Activated B cell treated with CpG ODN at 0.5 μM for 24 hours (primary cell): ENCODE measurements around the gene BPHL. TPM values are rescaled to one million over a fixed set of nuclear protein-coding genes. Genes with fewer than 3 reads are reported as not detected.

Experiments used
- ATAC-seq: fragments of 200-7000 bp; cut with Tn5 transposase; one replicate; pipeline ENCODE4 v1.10.0; 2021; ENCODE audit warnings: low read depth, mild to moderate bottlenecking, moderate library complexity
- CTCF ChIA-PET: fragments of 350-600 bp; sonication (Branson Sonifier 250); formaldehyde crosslinking; loops from one replicate; lab custom pipeline; 2021; ENCODE audit warnings: antibody characterized with exemption; lab: Charles Lee
- POLR2A ChIA-PET: fragments of 350-600 bp; sonication (Branson Sonifier 250); formaldehyde crosslinking; loops from one replicate; lab custom pipeline; 2021; ENCODE audit warnings: antibody characterized with exemption; lab: Charles Lee
- DNase-seq: peaks from one replicate; pipeline ENCODE4 v3.0.0; 2022
- H3K27ac Mint-ChIP-seq: one replicate; pipeline ENCODE4 v1.8.0; 2020; ENCODE audit warnings: mixed read lengths
- H3K27me3 Mint-ChIP-seq: one replicate; pipeline ENCODE4 v1.8.0; 2021; ENCODE audit warnings: mixed read lengths
- H3K36me3 Mint-ChIP-seq: one replicate; pipeline ENCODE4 v1.8.0; 2021; ENCODE audit warnings: low read depth, mixed read lengths
- H3K4me1 Mint-ChIP-seq: one replicate; pipeline ENCODE4 v1.8.0; 2021; ENCODE audit warnings: mixed read lengths
- H3K4me3 Mint-ChIP-seq: one replicate; pipeline ENCODE4 v1.8.0; 2020; ENCODE audit warnings: mild to moderate bottlenecking, mixed read lengths
- H3K9me3 Mint-ChIP-seq: one replicate; pipeline ENCODE4 v1.8.0; 2020; ENCODE audit warnings: mixed read lengths
- intact Hi-C: fragments of 100-400 bp; cut with micrococcal nuclease; formaldehyde crosslinking; loops from one replicate; pipeline ENCODE4 v1.15.1; 2024
- total RNA-seq: library from RNA; stranded (reverse); gene quantifications from 2 replicates; pipeline ENCODE4 v1.2.3, GENCODE V29; 2022
- TF ChIP-seq, protein P1 (sequence below): fragments of 200-600 bp; IDR thresholded peaks from one replicate; pipeline ENCODE4 v1.8.0; 2022; ENCODE audit warnings: antibody characterized with exemption, mild to moderate bottlenecking

Gene BPHL
- total RNA-seq, 1 donor from 2014 or later: 10.5 TPM

DNA sequence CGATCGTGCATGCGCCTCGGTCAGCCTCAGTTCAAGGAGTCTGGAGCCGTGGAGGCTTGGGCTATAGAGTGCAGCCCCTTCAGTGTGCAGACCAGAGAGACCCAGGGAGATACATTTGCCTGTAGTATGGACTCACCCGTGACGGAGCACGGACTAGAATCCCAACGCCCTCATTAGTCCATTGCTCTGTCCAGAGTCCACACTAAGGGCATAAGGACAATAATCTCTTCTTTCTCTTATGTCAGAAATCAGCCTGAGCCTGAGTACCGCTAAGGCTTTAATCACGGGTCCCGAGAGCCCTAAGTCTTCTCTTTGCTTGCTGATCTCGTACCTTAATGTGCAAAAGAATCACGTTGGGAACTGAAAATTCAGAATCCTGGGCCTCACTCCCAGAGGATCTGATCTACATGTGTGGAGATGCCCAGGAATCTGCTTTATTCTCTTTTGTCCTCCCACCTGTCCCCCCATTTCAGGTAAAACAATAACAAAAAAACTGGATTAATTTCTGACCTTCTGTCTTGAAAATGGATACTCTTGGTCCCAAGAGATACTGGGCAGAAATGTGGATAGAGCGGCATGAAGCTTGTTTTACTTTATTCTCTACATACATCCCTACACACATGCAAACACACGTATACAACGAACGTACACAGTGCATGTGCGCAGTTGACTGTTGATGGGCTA lies 671 bp downstream of the BPHL start:
- H3K36me3 Mint-ChIP-seq: peaks cover 10% of the 10 kb centered on the region
- no peak for DNase-seq

DNA sequence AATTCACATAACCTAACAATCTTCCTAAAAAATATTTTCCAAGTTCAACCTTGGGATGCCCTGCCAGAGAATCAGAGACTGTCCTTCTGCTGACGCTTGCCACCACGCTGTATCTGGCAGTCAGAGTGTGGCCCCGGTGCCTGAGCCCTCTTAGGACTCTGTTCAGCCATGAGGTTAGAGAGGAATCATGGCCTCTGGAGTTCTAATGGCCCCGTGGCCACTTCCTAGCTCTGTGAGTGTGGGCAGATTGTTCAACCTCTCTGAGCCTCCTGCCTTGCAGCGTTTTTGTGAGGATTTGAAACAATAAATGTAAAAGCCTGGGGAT lies 2.2 kb downstream of the BPHL start:
- POLR2A ChIA-PET: interaction anchor here (0.6 kb wide), 2 partner anchors 135 to 204 kb away, joined by 4 to 5 read pairs; no protein-coding TSS in a partner anchor
- ATAC-seq (no peak), DNase-seq (no peak)
- TF ChIP-seq, protein P1, sequence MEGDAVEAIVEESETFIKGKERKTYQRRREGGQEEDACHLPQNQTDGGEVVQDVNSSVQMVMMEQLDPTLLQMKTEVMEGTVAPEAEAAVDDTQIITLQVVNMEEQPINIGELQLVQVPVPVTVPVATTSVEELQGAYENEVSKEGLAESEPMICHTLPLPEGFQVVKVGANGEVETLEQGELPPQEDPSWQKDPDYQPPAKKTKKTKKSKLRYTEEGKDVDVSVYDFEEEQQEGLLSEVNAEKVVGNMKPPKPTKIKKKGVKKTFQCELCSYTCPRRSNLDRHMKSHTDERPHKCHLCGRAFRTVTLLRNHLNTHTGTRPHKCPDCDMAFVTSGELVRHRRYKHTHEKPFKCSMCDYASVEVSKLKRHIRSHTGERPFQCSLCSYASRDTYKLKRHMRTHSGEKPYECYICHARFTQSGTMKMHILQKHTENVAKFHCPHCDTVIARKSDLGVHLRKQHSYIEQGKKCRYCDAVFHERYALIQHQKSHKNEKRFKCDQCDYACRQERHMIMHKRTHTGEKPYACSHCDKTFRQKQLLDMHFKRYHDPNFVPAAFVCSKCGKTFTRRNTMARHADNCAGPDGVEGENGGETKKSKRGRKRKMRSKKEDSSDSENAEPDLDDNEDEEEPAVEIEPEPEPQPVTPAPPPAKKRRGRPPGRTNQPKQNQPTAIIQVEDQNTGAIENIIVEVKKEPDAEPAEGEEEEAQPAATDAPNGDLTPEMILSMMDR: no peak
- H3K4me1 Mint-ChIP-seq: peaks cover 21% of the 10 kb centered on the region
- H3K36me3 Mint-ChIP-seq: peaks cover 3% of the 10 kb centered on the region
- no peak overlapping the region for H3K4me3 Mint-ChIP-seq
- H3K27me3 Mint-ChIP-seq: no peaks in the 10 kb centered on the region
- no peak overlapping the region for H3K27ac Mint-ChIP-seq
- H3K9me3 Mint-ChIP-seq: no peaks in the 10 kb centered on the region
- CTCF ChIA-PET: no interaction called here
- intact Hi-C loops: no loop called here

More for the DNA sequence above, 671 bp downstream of the BPHL start:
- ChIA-PET CTCF (no interaction called here), POLR2A (interaction anchor here (0.6 to 1.4 kb wide), 14 partner anchors 20 to 1885 kb away, joined by 3 to 9 read pairs (median 4); partner anchors contain the start of genes RIPK1, RPP40 and TUBB2A)
- TF ChIP-seq, protein P1: no peak
- intact Hi-C loops: loop anchor here (2.0 to 5.0 kb wide), 3 partner anchors 120 to 238 kb away; partner anchors contain the start of gene NQO2
- H3K4me3 Mint-ChIP-seq: peak overlapping the region; percentile 89
- no peaks in the 10 kb centered on the region for H3K9me3 Mint-ChIP-seq
- H3K27ac Mint-ChIP-seq: peak overlapping the region; percentile 57
- no peaks in the 10 kb centered on the region for H3K27me3 Mint-ChIP-seq
- ATAC-seq: peak; percentile 9
- peaks cover 17% of the 10 kb centered on the region for H3K4me1 Mint-ChIP-seq

DNA sequence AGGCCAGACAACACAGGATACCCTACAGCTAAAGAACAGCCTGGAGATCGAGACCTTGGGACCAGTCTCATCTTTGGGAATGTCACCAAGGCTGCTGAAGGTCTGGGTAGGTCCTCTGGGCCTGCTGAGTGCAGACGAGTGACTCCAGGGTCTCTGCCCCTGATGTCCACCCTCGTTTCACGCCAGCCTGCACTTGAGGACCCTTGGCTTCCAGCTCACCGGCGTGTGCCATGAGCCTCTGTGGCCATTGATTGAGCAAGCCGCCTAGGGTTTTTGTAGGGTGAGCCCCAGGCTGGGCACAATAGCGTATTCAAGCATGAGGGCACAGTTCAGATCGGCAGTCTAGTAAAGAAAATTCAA lies 4.3 kb downstream of the BPHL start:
- Mint-ChIP-seq H3K27me3 (no peaks in the 10 kb centered on the region), H3K36me3 (peaks cover 3% of the 10 kb centered on the region), H3K27ac (no peak overlapping the region), H3K4me1 (peaks cover 19% of the 10 kb centered on the region), H3K4me3 (no peak overlapping the region), H3K9me3 (no peaks in the 10 kb centered on the region)
- intact Hi-C loops: no loop called here
- ChIA-PET POLR2A (no interaction called here), CTCF (no interaction called here)
- no peak for ATAC-seq
- TF ChIP-seq, protein P1: no peak
- DNase-seq: no peak

DNA sequence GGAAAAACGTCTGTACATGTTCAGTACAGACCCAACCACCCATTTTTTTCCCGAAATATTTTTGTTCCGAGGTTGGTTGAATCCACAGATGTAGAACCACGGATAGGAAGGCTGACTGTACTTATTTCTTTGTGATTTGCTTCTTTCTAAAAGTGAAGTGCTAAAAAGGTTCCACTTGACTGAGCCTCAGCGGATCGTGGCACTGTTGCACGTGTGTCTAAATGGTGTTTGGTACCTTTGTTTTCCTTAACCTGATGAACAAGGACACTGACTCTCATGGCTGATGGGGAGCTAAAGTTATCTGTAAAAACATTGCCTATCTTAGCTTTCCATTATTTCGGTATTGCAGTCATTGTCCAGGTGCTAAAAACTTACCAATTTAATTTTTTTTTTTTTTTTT lies 6.2 kb downstream of the BPHL start:
- DNase-seq (no peak), ATAC-seq (no peak)
- intact Hi-C loops: no loop called here
- TF ChIP-seq, protein P1: no peak
- Mint-ChIP-seq H3K4me3 (no peak overlapping the region), H3K9me3 (no peaks in the 10 kb centered on the region), H3K4me1 (peaks cover 8% of the 10 kb centered on the region), H3K27ac (no peak overlapping the region), H3K36me3 (peaks cover 10% of the 10 kb centered on the region), H3K27me3 (no peaks in the 10 kb centered on the region)
- POLR2A ChIA-PET: interaction anchor here (0.6 kb wide), 1 partner anchor 78 kb away, joined by 3 read pairs; no protein-coding TSS in a partner anchor
- CTCF ChIA-PET: interaction anchor here (0.7 to 1.4 kb wide), 3 partner anchors 119 to 127 kb away, joined by 3 to 5 read pairs (median 3); no protein-coding TSS in a partner anchor

DNA sequence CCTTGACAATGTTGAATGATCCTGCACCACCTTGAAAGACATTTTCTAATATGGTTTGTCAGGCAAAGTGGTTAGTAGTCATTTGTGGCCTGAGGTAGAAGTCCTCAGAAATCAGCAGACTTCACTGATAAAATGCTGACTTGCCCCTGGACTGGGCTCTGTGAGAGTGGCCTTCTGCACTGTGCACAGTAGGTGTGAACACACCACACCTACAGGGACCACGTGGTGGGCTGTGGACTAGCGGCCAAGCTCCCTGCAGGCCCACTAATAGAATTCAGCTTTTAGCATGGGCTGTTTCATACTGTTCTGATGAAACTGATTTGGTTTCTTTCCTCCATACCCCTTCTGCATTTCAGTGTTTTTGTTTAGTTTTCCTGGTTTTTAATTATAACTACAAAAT lies 7.3 kb downstream of the BPHL start:
- CTCF ChIA-PET: interaction anchor here (0.9 to 1.2 kb wide), 2 partner anchors 126 to 128 kb away, joined by 3 to 22 read pairs; no protein-coding TSS in a partner anchor
- no peak overlapping the region for H3K4me3 Mint-ChIP-seq
- intact Hi-C loops: loop anchor here (1.0 to 2.0 kb wide), 4 partner anchors 8 to 133 kb away; partner anchors contain the start of genes BPHL, PSMG4 and TUBB2A
- H3K36me3 Mint-ChIP-seq: peaks cover 11% of the 10 kb centered on the region
- ATAC-seq: no peak
- DNase-seq: no peak
- H3K9me3 Mint-ChIP-seq: no peaks in the 10 kb centered on the region
- H3K27me3 Mint-ChIP-seq: no peaks in the 10 kb centered on the region
- H3K4me1 Mint-ChIP-seq: peaks cover 8% of the 10 kb centered on the region
- TF ChIP-seq, protein P1: no peak
- no peak overlapping the region for H3K27ac Mint-ChIP-seq
- POLR2A ChIA-PET: no interaction called here
